Skeletal muscle satellite cell (primary cell): ENCODE measurements around the gene HNF4A.
A peak's percentile ranks its signal among the peaks of the same experiment; 100 is the strongest.

Source experiments
- H3K27me3 ChIP-seq: 2 replicates; pipeline ENCODE4 v1.7.0; 2013; ENCODE audit warnings: low read length; ENCODE audit not compliant: control insufficient read depth, insufficient read depth
- H3K36me3 ChIP-seq: 2 replicates; pipeline ENCODE4 v1.7.0; 2013; ENCODE audit warnings: mild to moderate bottlenecking, control low read depth, low read length; ENCODE audit not compliant: insufficient read depth
- H3K4me1 ChIP-seq: 2 replicates; pipeline ENCODE4 v1.7.0; 2013; ENCODE audit warnings: low read length; ENCODE audit not compliant: control insufficient read depth, insufficient read depth
- H3K4me2 ChIP-seq: 2 replicates; pipeline ENCODE4 v1.7.0; 2013; ENCODE audit warnings: mild to moderate bottlenecking, low read length
- H3K4me3 ChIP-seq: 2 replicates; pipeline ENCODE4 v1.7.0; 2013; ENCODE audit warnings: low read length
- H3K9ac ChIP-seq: 2 replicates; pipeline ENCODE4 v1.7.0; 2013; ENCODE audit warnings: mild to moderate bottlenecking, low read depth, low read length, moderate library complexity
- H3K9me3 ChIP-seq: replicated peaks from 2 replicates; pipeline ENCODE4 v1.7.0; 2013; ENCODE audit warnings: mild to moderate bottlenecking, control low read depth, low read length

Gene HNF4A

DNA sequence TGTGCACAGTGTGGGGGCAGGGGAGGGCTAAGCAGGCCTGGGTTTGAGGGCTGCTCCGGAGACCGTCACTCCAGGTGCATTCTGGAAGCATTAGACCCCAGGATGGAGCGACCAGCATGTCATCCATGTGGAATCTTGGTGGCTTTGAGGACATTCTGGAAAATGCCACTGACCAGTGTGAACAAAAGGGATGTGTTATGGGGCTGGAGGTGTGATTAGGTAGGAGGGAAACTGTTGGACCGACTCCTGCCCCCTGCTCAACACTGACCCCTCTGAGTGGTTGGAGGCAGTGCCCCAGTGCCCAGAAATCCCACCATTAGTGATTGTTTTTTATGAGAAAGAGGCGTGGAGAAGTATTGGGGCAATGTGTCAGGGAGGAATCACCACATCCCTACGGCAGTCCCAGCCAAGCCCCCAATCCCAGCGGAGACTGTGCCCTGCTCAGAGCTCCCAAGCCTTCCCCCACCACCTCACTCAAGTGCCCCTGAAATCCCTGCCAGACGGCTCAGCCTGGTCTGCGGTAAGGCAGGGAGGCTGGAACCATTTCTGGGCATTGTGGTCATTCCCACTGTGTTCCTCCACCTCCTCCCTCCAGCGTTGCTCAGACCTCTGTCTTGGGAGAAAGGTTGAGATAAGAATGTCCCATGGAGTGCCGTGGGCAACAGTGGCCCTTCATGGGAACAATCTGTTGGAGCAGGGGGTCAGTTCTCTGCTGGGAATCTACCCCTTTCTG, 76.2 kb downstream of the HNF4A start:
- peaks cover 35% of the 10 kb centered on the region for H3K27me3 ChIP-seq
- no peaks in the 10 kb centered on the region for H3K9me3 ChIP-seq
- no peak overlapping the region for H3K9ac ChIP-seq

DNA sequence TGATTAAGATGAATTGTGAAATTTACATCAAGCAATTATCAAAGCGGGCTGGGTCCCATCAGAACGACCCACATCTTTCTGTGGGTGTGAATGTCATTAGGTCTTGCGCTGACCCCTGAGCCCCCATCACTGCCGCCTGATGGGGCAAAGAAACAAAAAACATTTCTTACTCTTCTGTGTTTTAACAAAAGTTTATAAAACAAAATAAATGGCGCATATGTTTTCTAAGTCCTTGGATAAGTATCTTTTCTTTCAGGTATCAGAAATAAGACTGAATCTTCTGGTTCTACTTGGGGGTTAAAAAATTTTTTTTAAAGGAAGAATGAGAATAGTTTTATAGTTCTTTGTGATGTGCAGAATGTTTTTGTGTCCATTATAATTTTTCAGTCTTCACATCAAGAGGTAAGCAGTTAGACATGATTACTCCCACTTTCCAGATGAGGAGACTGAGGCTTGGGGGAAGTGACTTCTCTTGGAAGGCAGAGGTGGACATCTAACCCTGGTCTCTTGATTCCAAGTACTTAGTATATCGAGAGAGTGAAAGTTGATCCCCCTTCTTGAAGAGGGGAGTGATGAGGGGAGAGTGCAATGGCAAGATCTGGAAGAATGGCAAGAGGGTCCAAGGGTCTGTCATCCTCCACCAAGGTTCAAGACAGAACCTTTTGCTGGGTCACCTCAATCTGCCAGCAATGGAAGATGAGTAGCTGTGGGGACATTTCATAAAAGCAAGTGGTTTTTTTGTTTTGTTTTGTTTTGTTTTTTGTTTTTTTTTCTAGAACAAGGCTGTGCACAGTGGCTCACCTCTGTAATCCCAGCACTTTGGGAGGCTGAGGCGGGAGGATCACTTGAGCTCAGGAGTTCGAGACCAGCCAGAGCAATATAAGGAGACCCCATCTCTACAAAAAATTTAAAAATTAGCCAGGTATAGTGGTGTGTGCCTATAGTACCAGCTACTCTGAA, 77.4 kb downstream of the HNF4A start:
- H3K27me3 ChIP-seq, result peaks cover 31% of the 10 kb centered on the region

More for the DNA sequence above, 76.2 kb downstream of the HNF4A start:
- Histone ChIP-seq H3K36me3 (no peaks in the 10 kb centered on the region), H3K4me3 (no peak overlapping the region), H3K4me1 (no peaks in the 10 kb centered on the region), H3K4me2 (no peak overlapping the region)

DNA sequence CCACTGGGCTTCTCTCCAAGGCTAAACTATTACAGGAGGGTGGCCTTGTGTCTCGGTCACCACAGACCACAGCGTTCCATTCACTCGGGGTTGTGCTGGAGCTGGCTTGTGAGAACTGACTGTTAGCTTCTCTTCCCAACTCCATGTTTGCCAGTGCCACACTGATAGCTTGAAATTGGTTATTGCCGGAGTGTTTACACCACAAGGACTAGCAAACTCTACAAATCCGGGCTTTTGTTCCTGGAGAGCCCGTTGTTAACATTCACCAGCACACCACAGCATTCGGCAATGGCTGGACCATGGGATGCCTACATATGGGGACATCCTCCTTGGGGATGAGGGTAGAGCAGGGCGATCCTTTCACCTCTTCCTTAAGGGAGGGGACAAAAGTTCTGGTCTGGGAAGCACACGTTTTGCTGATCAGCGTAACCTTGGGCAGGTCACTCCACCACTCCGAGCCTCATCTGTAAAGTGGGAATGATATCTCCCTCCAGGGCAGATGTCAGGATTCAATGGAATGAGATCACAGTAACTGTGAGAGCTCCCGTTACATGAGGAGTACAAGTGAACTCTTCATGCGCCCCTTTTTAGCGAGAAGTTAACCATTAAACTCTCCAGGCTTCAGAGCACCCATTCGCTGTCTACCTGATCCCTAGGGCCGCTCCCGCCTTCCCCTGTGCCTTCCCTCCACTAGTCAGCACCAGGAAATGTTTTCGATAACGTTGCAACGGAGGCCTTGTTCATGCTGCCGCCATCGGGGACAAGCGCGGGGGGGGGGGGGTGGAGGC, 78.4 kb downstream of the HNF4A start:
- Histone ChIP-seq H3K36me3 (no peaks in the 10 kb centered on the region), H3K4me3 (no peak overlapping the region), H3K4me1 (no peaks in the 10 kb centered on the region), H3K9ac (no peak overlapping the region), H3K9me3 (no peaks in the 10 kb centered on the region), H3K27me3 (peaks cover 31% of the 10 kb centered on the region), H3K4me2 (no peak overlapping the region)

More for the DNA sequence above, 77.4 kb downstream of the HNF4A start:
- Histone ChIP-seq H3K9ac (no peak overlapping the region), H3K4me3 (no peak overlapping the region), H3K4me1 (no peaks in the 10 kb centered on the region), H3K4me2 (no peak overlapping the region), H3K9me3 (no peaks in the 10 kb centered on the region), H3K36me3 (no peaks in the 10 kb centered on the region)

DNA sequence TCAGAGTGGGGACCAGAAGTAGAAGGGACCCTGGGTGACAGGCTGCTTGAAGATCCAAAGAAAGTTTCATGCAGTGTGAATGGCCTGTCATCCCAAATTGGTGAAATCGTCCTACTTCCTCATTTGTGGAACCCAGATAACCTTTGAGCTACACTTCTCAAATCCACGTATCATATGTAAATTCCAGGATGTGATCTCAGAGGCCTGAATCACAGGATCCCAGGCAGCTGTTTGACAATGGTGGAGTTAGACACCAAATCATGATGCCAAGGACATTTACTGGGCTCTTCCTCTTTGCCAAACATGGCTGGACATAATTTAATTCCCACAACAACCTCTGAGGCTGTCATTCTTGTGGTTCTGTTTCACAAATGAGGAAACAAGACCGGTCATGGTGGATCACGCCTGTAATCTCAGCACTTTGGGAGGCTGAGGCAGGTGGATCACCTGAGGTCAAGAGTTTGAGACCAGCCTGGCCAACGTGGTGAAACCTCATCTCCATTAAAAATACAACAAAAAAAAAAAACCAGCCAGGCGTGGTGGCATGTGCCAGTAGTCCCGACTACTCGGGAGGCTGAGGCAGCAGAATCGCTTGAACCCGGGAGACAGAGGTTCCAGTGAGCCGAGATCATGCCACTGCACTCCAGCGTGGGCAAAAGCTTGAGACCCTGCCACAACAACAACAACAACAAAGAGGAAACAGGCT, 80.3 kb downstream of the HNF4A start:
- no peak overlapping the region for H3K9ac ChIP-seq
- H3K4me2 ChIP-seq, result no peak overlapping the region
- H3K36me3 ChIP-seq, result no peaks in the 10 kb centered on the region
- peaks cover 28% of the 10 kb centered on the region for H3K27me3 ChIP-seq
- H3K4me1 ChIP-seq, result no peaks in the 10 kb centered on the region
- H3K9me3 ChIP-seq, result no peaks in the 10 kb centered on the region
- no peak overlapping the region for H3K4me3 ChIP-seq

DNA sequence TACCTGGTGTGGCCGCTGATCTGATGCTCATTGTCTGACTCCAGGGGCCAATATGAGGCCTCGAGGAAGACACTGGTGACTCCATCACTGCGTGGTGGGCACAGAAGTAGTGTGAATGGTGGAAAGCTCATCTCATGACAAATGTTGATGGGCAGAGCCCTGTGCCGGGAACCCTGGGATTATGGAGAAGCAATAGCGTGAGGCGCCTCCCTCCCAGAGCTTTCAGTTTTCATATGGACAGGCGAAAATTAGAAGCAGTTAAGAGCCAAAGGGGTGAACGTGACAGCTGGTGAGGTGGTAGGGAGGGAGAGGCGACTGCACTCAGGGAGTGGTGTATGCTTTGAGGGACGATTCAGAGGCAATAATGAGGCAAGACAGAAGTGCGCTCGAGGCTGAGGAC, 80.9 kb downstream of the HNF4A start:
- H3K4me1 ChIP-seq, result no peaks in the 10 kb centered on the region
- H3K9me3 ChIP-seq, result no peaks in the 10 kb centered on the region
- no peak overlapping the region for H3K4me3 ChIP-seq
- H3K36me3 ChIP-seq, result no peaks in the 10 kb centered on the region
- no peak overlapping the region for H3K9ac ChIP-seq
- no peak overlapping the region for H3K4me2 ChIP-seq
- H3K27me3 ChIP-seq, result peaks cover 30% of the 10 kb centered on the region

DNA sequence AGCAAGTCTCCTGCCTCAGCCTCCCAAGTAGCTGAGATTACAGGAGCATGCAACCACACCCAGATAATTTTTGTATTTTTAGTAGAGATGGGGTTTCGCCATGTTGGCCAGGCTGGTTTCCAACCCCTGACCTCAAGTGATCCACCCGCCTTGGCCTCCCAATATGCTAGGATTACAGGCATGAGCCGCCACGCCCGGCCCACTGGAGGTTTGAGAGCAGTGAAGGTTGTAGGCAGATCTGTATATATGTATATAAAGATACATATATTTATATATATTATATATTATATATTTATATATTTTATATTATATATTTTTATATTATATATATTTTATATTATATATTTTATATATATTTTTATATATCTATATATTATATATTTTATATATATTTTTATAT, 82.0 kb downstream of the HNF4A start:
- Histone ChIP-seq H3K4me3 (no peak overlapping the region), H3K9me3 (no peaks in the 10 kb centered on the region), H3K36me3 (no peaks in the 10 kb centered on the region), H3K4me2 (no peak overlapping the region), H3K27me3 (peaks cover 22% of the 10 kb centered on the region), H3K9ac (no peak overlapping the region), H3K4me1 (no peaks in the 10 kb centered on the region)

DNA sequence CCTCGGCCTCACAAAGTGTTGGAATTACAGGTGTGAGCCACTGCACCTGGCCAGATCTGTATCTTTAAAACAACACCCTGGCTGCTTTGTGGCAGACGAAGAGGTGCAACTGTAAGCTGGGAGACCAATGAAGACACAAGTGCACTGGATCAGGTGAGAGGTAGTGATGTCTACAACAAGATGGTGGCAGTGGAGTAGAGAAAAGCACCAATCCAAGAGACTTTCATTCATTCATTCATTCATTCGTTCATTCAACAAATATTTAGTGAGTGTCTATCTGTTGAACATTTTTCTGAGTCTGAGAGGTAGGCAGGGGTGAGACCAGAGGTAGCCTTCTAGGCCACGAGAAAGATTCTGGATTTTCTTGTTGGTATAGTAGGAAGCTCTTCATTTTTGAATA, 83.3 kb downstream of the HNF4A start:
- Histone ChIP-seq H3K9me3 (no peaks in the 10 kb centered on the region), H3K27me3 (peaks cover 23% of the 10 kb centered on the region), H3K36me3 (no peaks in the 10 kb centered on the region), H3K4me2 (no peak overlapping the region), H3K9ac (no peak overlapping the region), H3K4me1 (no peaks in the 10 kb centered on the region), H3K4me3 (no peak overlapping the region)

DNA sequence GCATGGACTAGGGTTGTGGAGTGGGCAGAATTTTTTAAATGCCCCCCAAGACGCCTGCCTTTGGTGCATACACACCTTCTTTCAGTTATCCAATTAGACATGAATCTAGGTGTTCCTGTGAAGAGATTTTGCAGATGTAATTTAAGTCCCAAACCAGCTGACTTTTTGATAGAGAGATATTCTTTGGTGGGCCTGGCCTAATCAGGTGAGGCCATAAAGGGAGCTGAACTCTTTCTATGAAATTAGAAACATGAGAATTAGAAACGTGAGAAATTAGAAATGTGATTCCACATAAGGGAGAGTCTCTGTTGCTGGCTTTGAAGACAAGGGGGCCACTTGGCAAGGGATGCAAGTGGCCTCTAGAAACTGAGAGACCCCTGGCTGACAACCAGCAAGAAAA, 83.8 kb downstream of the HNF4A start:
- no peak overlapping the region for H3K9ac ChIP-seq
- no peaks in the 10 kb centered on the region for H3K4me1 ChIP-seq
- H3K36me3 ChIP-seq, result no peaks in the 10 kb centered on the region
- H3K4me2 ChIP-seq, result no peak overlapping the region
- peaks cover 18% of the 10 kb centered on the region for H3K27me3 ChIP-seq
- H3K4me3 ChIP-seq, result no peak overlapping the region
- no peaks in the 10 kb centered on the region for H3K9me3 ChIP-seq

DNA sequence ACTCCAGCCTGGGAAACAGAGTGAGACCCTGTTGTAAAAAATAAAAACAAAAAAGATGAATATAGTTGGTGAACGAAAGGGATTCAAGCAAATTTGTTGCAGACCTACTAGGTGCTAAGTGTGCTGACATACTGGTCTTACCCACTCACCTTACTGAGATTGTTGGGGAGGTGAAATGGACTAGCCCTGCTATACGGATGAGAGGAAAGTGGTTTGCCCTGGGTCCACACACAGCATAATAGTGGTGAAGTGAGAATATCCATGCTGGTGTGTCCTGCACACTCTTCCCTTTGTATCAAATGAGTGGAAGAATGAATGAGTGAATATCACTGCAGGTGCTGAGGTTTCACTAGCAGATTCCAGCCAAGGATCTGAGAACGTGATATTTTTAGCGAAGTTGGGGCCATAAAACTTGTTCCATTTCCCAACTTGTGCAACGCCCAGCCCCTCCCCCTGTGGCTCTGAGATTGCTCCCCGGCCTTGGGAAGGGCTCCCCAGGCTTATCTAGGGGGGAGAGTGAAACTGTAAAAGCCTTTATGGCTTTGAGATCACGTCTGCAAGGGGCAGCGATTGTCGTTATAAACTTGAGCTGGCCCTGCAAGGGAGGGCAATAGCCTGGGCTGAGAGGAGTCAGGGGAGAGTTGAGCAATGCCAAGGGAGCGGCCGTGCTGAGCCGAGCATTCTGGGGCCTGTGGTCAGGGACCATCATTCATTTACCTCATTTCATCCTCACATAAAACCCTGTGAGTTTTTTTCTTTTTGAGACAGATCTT, 87.0 kb downstream of the HNF4A start:
- Histone ChIP-seq H3K27me3 (peaks cover 19% of the 10 kb centered on the region), H3K9ac (no peak overlapping the region), H3K4me2 (peak overlapping the region; percentile 38), H3K36me3 (no peaks in the 10 kb centered on the region), H3K4me3 (no peak overlapping the region), H3K4me1 (no peaks in the 10 kb centered on the region), H3K9me3 (no peaks in the 10 kb centered on the region)
